Peyer's patch (tissue), 4 donors: ENCODE data around the gene VPS45. TPM values are rescaled to one million over a fixed set of nuclear protein-coding genes. Genes with fewer than 3 reads are reported as not detected.

Experiments used
- DNase-seq, 3 donors: peaks; one replicate each; pipeline ENCODE4 v3.0.0-alpha.2; 2017 to 2019
- H3K27ac ChIP-seq, 4 donors: fragments of 200-600 bp; sonication (generic); one replicate each; pipeline ENCODE4 v1.5.1; 2016 to 2019
- H3K27me3 ChIP-seq, 2 donors: fragments of 200-600 bp; sonication (generic); one replicate each; pipeline ENCODE4 v1.5.1; 2019
- H3K36me3 ChIP-seq, 3 donors: fragments of 200-600 bp; sonication (generic); one replicate each; pipeline ENCODE4 v1.5.1; 2016 to 2019
- H3K4me1 ChIP-seq, 4 donors: fragments of 200-600 bp; sonication (generic); one replicate each; pipeline ENCODE4 v1.5.1; 2016 to 2019
- H3K4me3 ChIP-seq, 4 donors: fragments of 200-600 bp; sonication (generic); 1 replicate in 3 of 4; 2 replicates in 1 of 4; pipeline ENCODE4 v1.5.1; 2016 to 2019; ENCODE audit warnings: mild to moderate bottlenecking in 1 of 4
- H3K9me3 ChIP-seq, 4 donors: fragments of 200-600 bp; sonication (generic); one replicate each; pipeline ENCODE4 v1.5.1; 2016 to 2019; ENCODE audit warnings: mild to moderate bottlenecking in 1 of 4
- CTCF ChIP-seq, 6 experiments: fragments of 450-650 bp in 4 of 6; fragments of 200-600 bp in 2 of 6; sonication (generic) in 1 of 6; IDR thresholded peaks; one replicate each; pipeline ENCODE4 v1.5.1; 2017 to 2019; ENCODE audit warnings: antibody characterized with exemption in 6 of 6, mild to moderate bottlenecking in 3 of 6, moderate library complexity in 1 of 6
- POLR2A ChIP-seq, 2 donors: fragments of 450-650 bp; IDR thresholded peaks; one replicate each; pipeline ENCODE4 v1.5.1; 2017; ENCODE audit warnings: antibody characterized with exemption in 2 of 2, mild to moderate bottlenecking in 2 of 2, moderate library complexity in 2 of 2
- total RNA-seq, 4 donors: library from RNA; depleted of rRNA; stranded (reverse); fragments of >200 nt; gene quantifications; one replicate each; pipeline ENCODE4 v1.1.0, GENCODE V29; 2016

VPS45 gene
- total RNA-seq, 4 donors from 2014 or later = 36.1 to 70.1 (median 42.0) TPM

- no peak for DNase-seq
- no peaks in the 10 kb centered on the region for H3K27me3 ChIP-seq
- H3K4me1 ChIP-seq = no peaks in the 10 kb centered on the region
- H3K36me3 ChIP-seq = no peaks in the 10 kb centered on the region
- H3K4me3 ChIP-seq = no peak overlapping the region
- TF ChIP-seq CTCF (IDR thresholded peaks at IDR 0.05) (no peak), POLR2A (IDR thresholded peaks at IDR 0.05) (no peak)
- H3K9me3 ChIP-seq = no peaks in the 10 kb centered on the region
- H3K27ac ChIP-seq = no peak overlapping the region
Observed at GRCh38 chr1:150194381-150195031, 126.9 kb downstream of the VPS45 start.

Other genes with a start within 250 kb of the VPS45 start
- gene BOLA1, start 168.2 kb upstream of the VPS45 start, total RNA-seq = 10 to 100 TPM in 3 of 4 donors, 1 to 10 TPM in 1; 9.1 to 37.8 (median 22.1) TPM
- gene SV2A, start 149.9 kb upstream of the VPS45 start, total RNA-seq = 1 to 10 TPM in 3 of 4 donors, under 1 TPM in 1; 0.70 to 3.3 (median 2.2) TPM
- 10 to 100 TPM; 21.0 to 32.2 (median 28.2) TPM for gene SF3B4, start 140.0 kb upstream of the VPS45 start, total RNA-seq
- gene MTMR11, start 130.9 kb upstream of the VPS45 start, total RNA-seq = 100 to 1,000 TPM in 3 of 4 donors, 10 to 100 TPM in 1; 47.9 to 210 (median 175) TPM
- 10 to 100 TPM; 12.4 to 22.0 (median 19.5) TPM for gene OTUD7B, start 57.0 kb upstream of the VPS45 start, total RNA-seq
- gene PLEKHO1, start 82.1 kb downstream of the VPS45 start, total RNA-seq = 100 to 1,000 TPM in 1 of 4 donors, 10 to 100 TPM in 3; 12.6 to 106 (median 29.6) TPM
- gene ANP32E, start 168.3 kb downstream of the VPS45 start, total RNA-seq = 10 to 100 TPM in 2 of 4 donors, 1 to 10 TPM in 2; 7.3 to 24.8 (median 9.9) TPM
- gene CA14, start 190.0 kb downstream of the VPS45 start, total RNA-seq = not detected
- gene APH1A, start 201.2 kb downstream of the VPS45 start, total RNA-seq = 100 to 1,000 TPM in 2 of 4 donors, 10 to 100 TPM in 2; 78.4 to 106 (median 99.3) TPM
- 10 to 100 TPM in 1 of 4 donors, 1 to 10 TPM in 1, not detected in 2; 3.6 to 17.3 TPM for gene C1orf54, start 205.0 kb downstream of the VPS45 start, total RNA-seq
- gene CIART, start 214.8 kb downstream of the VPS45 start, total RNA-seq = 1 to 10 TPM; 1.7 to 5.7 (median 5.1) TPM
- gene MRPS21, start 226.1 kb downstream of the VPS45 start, total RNA-seq = 10 to 100 TPM; 21.9 to 46.2 (median 32.5) TPM